MCF 10A (cell line): Measurements from ENCODE around the gene GET4. TPM values are rescaled to one million over a fixed set of nuclear protein-coding genes. Genes with fewer than 3 reads are reported as not detected.

ENCODE experiments used
- BruUV-seq: library from RNA; stranded (reverse); fragments of 400-500 nt; replicated peaks from 2 replicates; lab custom pipeline; 2021; lab: Mats Ljungman, UMichigan
- CTCF ChIA-PET: fragments of 300-600 bp; sonication (Branson Sonifier 250); formaldehyde crosslinking; extraction: SDS; loops from one replicate; lab custom pipeline; 2021; ENCODE audit warnings: antibody characterized with exemption, inconsistent platforms; lab: Yijun Ruan, JAX
- POLR2A ChIA-PET: fragments of 300-600, 350-650 bp; sonication (Branson Sonifier 250); formaldehyde crosslinking; extraction: SDS; loops from one replicate; lab custom pipeline; 2020; ENCODE audit warnings: antibody characterized with exemption, inconsistent platforms; lab: Yijun Ruan, JAX
- DNase-seq: peaks from one replicate; pipeline ENCODE4 v3.0.0-alpha.2; 2018; ENCODE audit not compliant: unreplicated experiment
- H3K27ac Mint-ChIP-seq: one replicate; pipeline ENCODE4 v1.8.0; 2022; ENCODE audit warnings: mild to moderate bottlenecking, low read depth, mixed read lengths; ENCODE audit not compliant: unreplicated experiment
- H3K27me3 Mint-ChIP-seq: one replicate; pipeline ENCODE4 v1.8.0; 2022; ENCODE audit warnings: mixed read lengths; ENCODE audit not compliant: insufficient read depth, unreplicated experiment
- H3K36me3 Mint-ChIP-seq: one replicate; pipeline ENCODE4 v1.8.0; 2022; ENCODE audit warnings: mild to moderate bottlenecking, moderate library complexity, mixed read lengths; ENCODE audit not compliant: insufficient read depth, unreplicated experiment
- H3K4me1 Mint-ChIP-seq: one replicate; pipeline ENCODE4 v1.8.0; 2022; ENCODE audit warnings: mixed read lengths; ENCODE audit not compliant: insufficient read depth, unreplicated experiment
- H3K4me3 Mint-ChIP-seq: one replicate; pipeline ENCODE4 v1.8.0; 2022; ENCODE audit warnings: mild to moderate bottlenecking, moderate library complexity, mixed read lengths; ENCODE audit not compliant: unreplicated experiment
- H3K9me3 Mint-ChIP-seq: one replicate; pipeline ENCODE4 v1.8.0; 2022; ENCODE audit warnings: mixed read lengths; ENCODE audit not compliant: unreplicated experiment
- intact Hi-C: fragments of 100-400 bp; cut with micrococcal nuclease; formaldehyde crosslinking; loops from 2 replicates; pipeline ENCODE4 v1.14.1; 2022
- total RNA-seq: library from RNA; stranded (reverse); gene quantifications from 2 replicates; pipeline ENCODE4 v1.2.3, GENCODE V29; 2022
- TF ChIP-seq, protein P1 (sequence below): fragments of 200-600 bp; IDR thresholded peaks from one replicate; pipeline ENCODE4 v1.8.0; 2022; ENCODE audit warnings: antibody characterized with exemption, mild to moderate bottlenecking; ENCODE audit not compliant: unreplicated experiment

Gene GET4
- total RNA-seq, 1 experiment from 2014 or later, result 32.6 TPM

DNA sequence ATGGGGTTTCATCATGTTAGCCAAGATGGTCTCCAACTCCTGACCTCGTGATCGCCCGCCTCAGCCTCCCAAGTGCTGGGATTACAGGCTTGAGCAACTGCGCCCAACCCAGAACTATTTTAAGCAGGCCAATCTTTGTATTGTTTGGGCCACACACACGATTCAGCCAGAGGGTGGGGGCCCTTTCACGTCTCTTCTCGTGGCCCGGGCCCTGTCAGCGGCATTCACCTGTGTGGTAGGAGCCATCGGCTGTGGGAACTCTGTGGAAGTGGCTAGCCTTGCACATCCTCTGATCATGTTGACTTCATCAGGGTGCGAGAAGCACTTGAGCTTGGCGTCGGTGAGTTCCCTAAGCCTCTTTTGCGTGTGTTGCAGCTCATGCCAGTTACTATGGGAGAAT is 27.2 kb upstream of the GET4 start:
- no peak overlapping the region for H3K27ac Mint-ChIP-seq
- CTCF ChIA-PET, result interaction anchor here (0.6 to 1.8 kb wide), 4 partner anchors 12 to 65 kb away, joined by 3 to 5 read pairs (median 3); partner anchors contain the start of gene SUN1
- no peaks in the 10 kb centered on the region for H3K4me1 Mint-ChIP-seq

DNA sequence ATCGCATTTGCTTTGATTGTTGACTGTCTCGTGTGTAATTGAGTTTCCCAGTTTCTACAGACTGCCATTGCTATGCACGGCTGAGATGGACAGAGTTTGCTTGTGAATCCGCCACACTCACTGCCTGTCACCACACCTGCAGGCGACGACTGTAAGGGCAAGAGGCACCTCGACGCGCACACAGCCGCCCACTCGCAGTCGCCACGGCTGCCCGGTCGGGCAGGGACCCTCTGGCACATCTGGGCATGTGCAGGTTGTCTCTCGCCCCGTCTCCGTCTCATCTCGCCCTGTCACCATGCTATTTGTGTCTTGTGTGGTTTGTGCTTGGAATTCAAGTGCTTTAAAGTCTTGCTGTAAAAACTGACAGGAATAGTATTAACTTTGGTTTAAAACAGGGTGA is 26.6 kb upstream of the GET4 start:
- DNase-seq, result no peak
- no peak overlapping the region for H3K4me3 Mint-ChIP-seq
- H3K9me3 Mint-ChIP-seq, result no peaks in the 10 kb centered on the region
- ChIA-PET POLR2A (interaction anchor here (1.4 kb wide), 1 partner anchor 31 kb away, joined by 3 read pairs; no protein-coding TSS in a partner anchor), CTCF (no interaction called here)
- no peak overlapping the region for H3K27ac Mint-ChIP-seq
- TF ChIP-seq, protein P1, sequence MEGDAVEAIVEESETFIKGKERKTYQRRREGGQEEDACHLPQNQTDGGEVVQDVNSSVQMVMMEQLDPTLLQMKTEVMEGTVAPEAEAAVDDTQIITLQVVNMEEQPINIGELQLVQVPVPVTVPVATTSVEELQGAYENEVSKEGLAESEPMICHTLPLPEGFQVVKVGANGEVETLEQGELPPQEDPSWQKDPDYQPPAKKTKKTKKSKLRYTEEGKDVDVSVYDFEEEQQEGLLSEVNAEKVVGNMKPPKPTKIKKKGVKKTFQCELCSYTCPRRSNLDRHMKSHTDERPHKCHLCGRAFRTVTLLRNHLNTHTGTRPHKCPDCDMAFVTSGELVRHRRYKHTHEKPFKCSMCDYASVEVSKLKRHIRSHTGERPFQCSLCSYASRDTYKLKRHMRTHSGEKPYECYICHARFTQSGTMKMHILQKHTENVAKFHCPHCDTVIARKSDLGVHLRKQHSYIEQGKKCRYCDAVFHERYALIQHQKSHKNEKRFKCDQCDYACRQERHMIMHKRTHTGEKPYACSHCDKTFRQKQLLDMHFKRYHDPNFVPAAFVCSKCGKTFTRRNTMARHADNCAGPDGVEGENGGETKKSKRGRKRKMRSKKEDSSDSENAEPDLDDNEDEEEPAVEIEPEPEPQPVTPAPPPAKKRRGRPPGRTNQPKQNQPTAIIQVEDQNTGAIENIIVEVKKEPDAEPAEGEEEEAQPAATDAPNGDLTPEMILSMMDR, result no peak
- BruUV-seq, result no TSS peak
- no peaks in the 10 kb centered on the region for H3K4me1 Mint-ChIP-seq
- no peaks in the 10 kb centered on the region for H3K27me3 Mint-ChIP-seq
- intact Hi-C loops, result no loop called here
- peaks cover 73% of the 10 kb centered on the region for H3K36me3 Mint-ChIP-seq

More for the DNA sequence above, 27.2 kb upstream of the GET4 start:
- intact Hi-C loops, result no loop called here
- Mint-ChIP-seq H3K27me3 (no peaks in the 10 kb centered on the region), H3K4me3 (no peak overlapping the region), H3K9me3 (no peaks in the 10 kb centered on the region), H3K36me3 (peaks cover 73% of the 10 kb centered on the region)
- TF ChIP-seq, protein P1, result no peak
- no TSS peak for BruUV-seq
- POLR2A ChIA-PET, result interaction anchor here (1.4 kb wide), 1 partner anchor 31 kb away, joined by 3 read pairs; no protein-coding TSS in a partner anchor
- DNase-seq, result no peak

DNA sequence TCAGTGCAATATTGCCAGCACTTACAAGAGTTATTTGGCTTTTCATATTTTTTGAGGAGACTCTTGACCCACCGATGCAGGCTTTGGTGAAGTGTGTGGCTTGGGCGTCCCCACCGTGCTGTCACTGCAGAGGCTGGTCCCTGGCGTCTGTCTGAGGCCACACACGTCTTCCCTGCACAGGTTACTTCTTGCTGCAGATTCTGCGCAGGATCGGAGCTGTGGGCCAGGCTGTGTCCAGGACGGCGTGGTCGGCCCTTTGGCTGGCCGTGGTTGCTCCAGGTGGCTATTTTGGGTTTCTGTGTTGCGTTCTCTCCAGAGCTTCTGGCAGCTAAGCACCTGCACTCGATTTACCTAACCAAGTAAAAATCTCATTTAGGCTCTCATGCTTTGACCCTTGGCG is 25.1 kb upstream of the GET4 start:
- Mint-ChIP-seq H3K36me3 (peaks cover 73% of the 10 kb centered on the region), H3K4me3 (no peak overlapping the region), H3K4me1 (no peaks in the 10 kb centered on the region), H3K27ac (no peak overlapping the region), H3K27me3 (no peaks in the 10 kb centered on the region), H3K9me3 (no peaks in the 10 kb centered on the region)
- POLR2A ChIA-PET, result interaction anchor here (1.1 kb wide), 1 partner anchor 22 kb away, joined by 3 read pairs; no protein-coding TSS in a partner anchor
- DNase-seq, result no peak
- intact Hi-C loops, result no loop called here
- CTCF ChIA-PET, result interaction anchor here (0.6 to 1.6 kb wide), 3 partner anchors 15 to 66 kb away, joined by 3 to 5 read pairs (median 4); no protein-coding TSS in a partner anchor
- TF ChIP-seq, protein P1, result no peak
- BruUV-seq, result no TSS peak

DNA sequence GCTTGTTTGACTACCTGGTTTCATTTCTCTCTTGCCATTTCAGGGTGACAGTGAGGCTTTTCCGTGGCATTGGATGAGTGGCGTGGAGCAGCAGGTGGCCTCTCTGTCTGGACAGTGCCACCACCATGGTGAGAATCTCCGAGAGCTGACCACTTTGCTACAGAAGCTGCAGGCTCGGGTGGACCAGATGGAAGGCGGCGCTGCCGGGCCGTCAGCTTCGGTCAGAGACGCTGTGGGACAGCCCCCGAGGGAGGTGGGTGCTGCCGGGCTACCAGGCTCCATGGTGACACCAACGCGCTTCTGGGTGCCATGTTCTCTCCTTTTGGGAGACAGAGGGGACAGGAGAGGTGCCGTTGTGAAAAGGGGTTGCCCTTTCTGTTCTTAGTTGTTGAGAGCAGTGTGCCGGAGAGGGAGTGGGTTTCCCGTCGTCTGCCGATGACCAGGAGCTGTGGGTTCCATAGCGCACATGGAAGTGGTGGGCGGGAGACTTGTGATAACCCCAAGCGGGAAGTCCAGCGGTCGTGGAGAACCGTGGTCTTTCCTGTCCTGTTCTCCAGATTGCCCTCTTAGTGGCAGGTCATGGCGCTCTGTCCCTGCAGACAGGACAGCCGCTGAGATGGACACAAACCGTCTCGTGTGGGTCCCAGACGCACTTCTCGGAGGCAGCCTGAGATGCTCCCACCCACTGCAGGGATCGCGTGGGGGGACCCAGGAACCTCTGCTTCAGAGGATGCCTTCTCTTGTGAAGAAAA is 22.8 kb upstream of the GET4 start:
- Mint-ChIP-seq H3K27me3 (no peaks in the 10 kb centered on the region), H3K36me3 (peaks cover 90% of the 10 kb centered on the region), H3K4me1 (no peaks in the 10 kb centered on the region), H3K4me3 (no peak overlapping the region), H3K9me3 (no peaks in the 10 kb centered on the region), H3K27ac (no peak overlapping the region)
- intact Hi-C loops, result no loop called here
- no peak for DNase-seq
- TF ChIP-seq, protein P1, result no peak
- CTCF ChIA-PET, result no interaction called here
- POLR2A ChIA-PET, result interaction anchor here (0.7 to 1.1 kb wide), 3 partner anchors 19 to 20 kb away, joined by 3 read pairs; no protein-coding TSS in a partner anchor
- BruUV-seq, result no TSS peak
